AML-193 (cell line): ENCODE results near the gene ATP2B3.

Source experiments
- DNase-seq, 2 experiments: peaks; one replicate each; lab custom pipeline; 2025; lab: John Stamatoyannopoulos, UW

ATP2B3 gene

GRCh38 chrX:153507484-153508178, 9.8 kb upstream of the ATP2B3 start:
- peak; percentile 22 to 36 for DNase-seq

DNA sequence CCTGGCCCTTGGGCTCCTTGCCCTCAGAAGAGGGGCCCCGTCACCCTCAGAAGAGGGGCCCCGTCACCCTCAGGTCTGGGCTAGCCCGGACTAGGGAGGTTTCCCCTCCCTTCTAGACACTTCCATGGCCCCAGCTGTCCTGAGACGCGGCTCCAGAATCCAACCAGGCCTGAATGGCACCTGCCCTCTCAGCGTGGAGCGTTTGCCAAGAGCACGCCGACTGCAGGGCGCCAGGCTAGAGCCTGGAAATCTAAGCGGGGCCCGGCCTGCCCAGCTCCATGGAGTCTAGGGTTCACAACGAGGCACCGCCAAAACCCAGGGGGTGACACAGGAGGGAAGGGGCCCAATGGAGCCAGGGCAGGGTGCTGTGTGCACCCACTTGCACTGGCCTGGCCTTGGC, 7.8 kb upstream of the ATP2B3 start:
- DNase-seq: no peak

- no peak for DNase-seq
Measured at GRCh38 chrX:153510383-153510782, 7.1 kb upstream of the ATP2B3 start.

GRCh38 chrX:153511784-153512500, 5.5 kb upstream of the ATP2B3 start:
- DNase-seq: no peak

- no peak for DNase-seq
Measured at GRCh38 chrX:153512501-153512893, 4.9 kb upstream of the ATP2B3 start.

DNA sequence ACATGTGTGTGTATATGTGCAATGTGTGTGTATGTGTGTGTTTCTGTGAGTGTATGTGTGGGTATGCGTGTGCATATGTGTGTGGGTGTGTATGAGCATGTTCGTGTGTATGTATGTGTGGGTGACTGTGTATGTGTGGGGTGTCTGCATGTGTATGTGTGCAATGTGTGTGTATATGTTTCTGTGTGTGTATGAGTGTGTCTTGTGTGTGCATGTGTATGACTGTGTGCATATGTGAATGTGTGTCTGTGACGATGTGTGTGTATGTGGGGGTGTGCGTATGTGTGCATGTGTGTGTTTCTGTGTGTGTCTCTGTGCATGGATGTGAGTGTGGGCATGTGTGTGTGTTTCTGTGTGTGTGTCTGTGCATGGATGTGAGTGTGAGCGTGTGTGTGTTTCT, 4.2 kb upstream of the ATP2B3 start:
- no peak for DNase-seq

DNA sequence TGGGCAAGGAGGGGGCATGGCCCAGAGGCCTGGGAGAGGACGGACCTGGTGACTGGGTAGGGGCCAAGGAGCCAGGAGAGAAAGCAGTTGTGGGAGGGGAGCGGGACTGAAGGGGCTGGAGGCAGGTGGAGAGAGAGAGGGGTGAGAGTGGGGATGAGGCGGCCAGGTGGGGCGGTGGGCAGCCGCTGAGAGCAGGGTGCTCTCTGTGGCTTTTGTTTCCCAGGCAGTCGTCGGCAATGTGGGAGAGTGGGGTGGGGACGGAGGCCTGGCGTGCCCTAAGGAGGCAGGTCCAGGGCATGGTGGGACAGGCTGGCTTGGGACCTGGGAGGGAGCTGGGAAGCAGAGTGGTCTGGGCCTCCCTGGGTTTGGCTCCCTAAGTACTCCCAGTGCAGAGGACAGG, 3.2 kb upstream of the ATP2B3 start:
- no peak for DNase-seq

- DNase-seq: no peak
Measured at GRCh38 chrX:153515435-153515834, 2.0 kb upstream of the ATP2B3 start.

GRCh38 chrX:153516073-153516472, 1.4 kb upstream of the ATP2B3 start:
- DNase-seq: no peak

DNA sequence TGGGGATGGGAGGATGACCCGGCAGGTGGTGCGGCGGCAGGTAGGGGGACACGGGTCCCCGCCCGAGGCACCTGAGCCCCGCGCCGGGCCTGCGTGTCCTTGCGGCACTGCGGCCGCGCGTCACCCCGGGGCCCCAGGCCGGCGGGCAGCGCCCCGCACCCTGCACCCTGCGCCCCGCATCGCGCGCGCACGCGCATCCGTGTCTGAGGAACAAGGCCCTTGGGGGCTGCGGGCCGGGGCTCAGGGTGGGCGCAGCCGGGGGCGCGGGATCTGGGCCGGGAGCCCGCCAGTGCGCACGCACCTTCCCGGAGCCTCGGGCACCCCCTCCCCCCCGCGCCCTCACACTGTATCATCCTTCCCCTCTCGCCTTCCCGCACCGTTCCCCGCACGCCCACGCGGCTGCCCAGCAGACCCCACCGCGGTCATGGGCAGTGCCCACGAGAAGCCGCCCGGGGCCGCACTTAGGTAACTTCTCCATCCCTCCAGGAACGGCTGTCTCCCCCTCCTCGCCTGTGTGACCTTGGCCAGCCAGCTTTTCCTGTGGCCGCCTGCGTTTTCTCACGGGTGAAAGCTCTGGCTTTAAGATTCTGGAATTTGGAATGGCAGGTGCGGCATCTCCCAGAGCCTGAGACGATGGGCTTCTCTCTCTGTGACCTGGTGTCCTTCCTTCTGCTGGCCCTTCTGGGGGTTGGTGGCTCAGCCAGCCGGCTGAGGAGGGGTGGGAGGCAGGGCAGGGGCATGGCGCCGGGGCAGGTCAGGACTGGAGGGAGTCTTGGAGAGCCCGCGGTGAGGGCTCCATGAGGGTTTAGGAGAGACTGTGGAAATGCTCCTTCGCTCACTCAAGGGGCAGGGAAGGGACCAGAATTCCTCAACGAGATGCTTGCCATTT, 748 bp downstream of the ATP2B3 start:
- DNase-seq: no peak

- DNase-seq: no peak
Measured at GRCh38 chrX:153519569-153520286, 2.3 kb downstream of the ATP2B3 start.

DNA sequence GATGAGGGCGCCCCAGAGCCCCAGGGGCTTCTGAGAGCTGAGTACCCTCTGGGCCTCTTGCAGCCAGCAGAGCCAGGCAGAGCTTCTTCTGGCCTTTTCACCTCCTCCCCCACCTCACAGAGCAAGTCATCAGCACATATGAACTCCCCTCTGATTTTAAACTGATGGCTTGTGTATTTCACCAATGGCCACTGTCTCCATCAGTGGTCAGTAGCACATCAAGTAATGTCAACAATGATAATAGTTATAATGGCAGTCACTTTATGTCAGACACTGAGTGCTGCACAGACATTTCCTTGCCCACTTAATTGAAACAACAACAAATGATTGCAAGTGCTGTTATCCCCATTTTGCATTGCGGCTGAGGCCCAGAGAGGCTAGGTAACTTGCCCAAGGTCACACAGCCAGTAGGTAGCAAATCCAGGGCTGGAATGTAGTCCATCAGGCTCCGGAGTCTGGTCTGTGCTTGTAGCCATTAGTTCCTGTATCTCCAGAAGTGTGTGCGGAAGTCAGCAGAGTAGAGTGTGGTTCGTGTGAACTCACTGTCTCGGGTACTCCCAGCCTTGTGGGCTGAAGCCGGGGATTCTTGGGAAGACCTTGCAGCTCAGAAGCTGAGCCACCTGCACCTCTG, 3.0 kb downstream of the ATP2B3 start:
- DNase-seq: no peak

DNA sequence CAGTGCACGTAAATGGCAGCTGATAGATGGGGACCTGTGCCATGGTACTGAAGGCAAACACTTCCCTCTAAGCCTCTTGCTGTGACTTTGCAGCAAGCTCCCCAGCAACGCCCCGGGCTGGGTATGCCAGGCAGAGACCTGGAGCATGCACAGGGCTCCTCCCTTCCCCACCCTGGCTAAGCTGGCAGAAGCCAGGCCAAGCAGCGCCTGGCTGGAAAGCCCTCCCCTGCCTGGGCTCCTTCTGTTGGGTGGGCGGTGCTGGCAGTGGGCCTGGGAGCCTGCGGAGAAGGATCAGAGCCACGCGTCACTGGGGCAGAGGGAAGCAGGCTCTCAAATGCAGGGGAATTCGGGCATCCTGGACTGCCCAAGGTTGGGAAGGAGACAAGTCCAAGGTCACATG, 3.6 kb downstream of the ATP2B3 start:
- DNase-seq: no peak

- DNase-seq: no peak
Measured at GRCh38 chrX:153522259-153522658, 4.8 kb downstream of the ATP2B3 start.

GRCh38 chrX:153523269-153523668, 5.8 kb downstream of the ATP2B3 start:
- no peak for DNase-seq

- no peak for DNase-seq
Measured at GRCh38 chrX:153524234-153524633, 6.8 kb downstream of the ATP2B3 start.

DNA sequence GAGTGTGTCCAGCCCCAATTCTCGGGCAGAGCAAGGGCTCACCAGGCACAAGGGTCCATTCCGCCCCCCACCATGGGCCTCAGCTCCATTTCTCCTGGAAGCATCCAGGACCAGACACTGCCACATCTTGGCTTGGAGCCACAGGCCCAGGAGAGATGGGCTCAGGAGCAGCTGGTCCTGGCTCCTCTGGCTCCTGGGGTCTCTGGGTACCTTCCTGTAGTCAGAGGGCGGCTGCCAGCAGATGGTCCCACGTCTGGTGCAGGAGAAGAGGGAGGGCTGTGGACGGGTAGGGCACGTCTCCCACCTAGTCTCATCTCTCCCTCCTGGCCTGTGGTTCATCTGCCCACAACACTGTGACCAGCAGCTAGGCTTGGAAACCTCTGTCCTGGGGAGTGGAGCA, 8.0 kb downstream of the ATP2B3 start:
- DNase-seq: no peak

DNA sequence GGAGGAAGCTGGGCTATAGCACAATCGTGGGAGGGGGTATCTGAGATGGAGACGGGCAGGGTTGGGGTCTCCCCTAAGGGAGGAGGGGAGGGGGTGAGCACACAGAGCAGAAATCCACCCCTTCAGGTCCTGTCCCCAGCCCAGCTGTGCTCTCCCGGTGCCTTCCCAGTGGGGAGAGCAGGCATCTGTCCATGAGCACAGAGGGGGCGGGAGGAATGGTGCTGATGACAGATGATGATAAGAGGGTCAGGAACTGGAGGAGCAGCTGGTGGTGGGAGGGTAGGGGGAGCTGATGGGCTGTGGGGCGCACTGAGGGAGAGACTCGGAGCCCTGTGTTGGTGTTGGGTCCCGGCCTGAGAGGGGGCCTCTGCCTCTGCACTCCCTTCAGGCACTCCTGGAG, 8.6 kb downstream of the ATP2B3 start:
- no peak for DNase-seq

GRCh38 chrX:153526801-153527200, 9.4 kb downstream of the ATP2B3 start:
- DNase-seq: no peak

- no peak for DNase-seq
Measured at GRCh38 chrX:153527208-153527607, 9.8 kb downstream of the ATP2B3 start.

- DNase-seq: no peak
Measured at GRCh38 chrX:153530411-153531129, 13.1 kb downstream of the ATP2B3 start.
